GM11168 (cell line): ENCODE measurements around the gene PSMC2.
"Not testable (repeated sequence)": the region's sequence is repeated elsewhere in the genome, so short reads cannot be mapped to it uniquely, and the experiment has no call there.

Source experiments
- in situ Hi-C: fragments of 300-500 bp; cut with MboI; formaldehyde crosslinking; loops from one replicate; pipeline ENCODE4 v1.12.0; 2022; ENCODE audit warnings: low sequenced_read_pairs; ENCODE audit not compliant: unreplicated experiment

PSMC2 gene

DNA sequence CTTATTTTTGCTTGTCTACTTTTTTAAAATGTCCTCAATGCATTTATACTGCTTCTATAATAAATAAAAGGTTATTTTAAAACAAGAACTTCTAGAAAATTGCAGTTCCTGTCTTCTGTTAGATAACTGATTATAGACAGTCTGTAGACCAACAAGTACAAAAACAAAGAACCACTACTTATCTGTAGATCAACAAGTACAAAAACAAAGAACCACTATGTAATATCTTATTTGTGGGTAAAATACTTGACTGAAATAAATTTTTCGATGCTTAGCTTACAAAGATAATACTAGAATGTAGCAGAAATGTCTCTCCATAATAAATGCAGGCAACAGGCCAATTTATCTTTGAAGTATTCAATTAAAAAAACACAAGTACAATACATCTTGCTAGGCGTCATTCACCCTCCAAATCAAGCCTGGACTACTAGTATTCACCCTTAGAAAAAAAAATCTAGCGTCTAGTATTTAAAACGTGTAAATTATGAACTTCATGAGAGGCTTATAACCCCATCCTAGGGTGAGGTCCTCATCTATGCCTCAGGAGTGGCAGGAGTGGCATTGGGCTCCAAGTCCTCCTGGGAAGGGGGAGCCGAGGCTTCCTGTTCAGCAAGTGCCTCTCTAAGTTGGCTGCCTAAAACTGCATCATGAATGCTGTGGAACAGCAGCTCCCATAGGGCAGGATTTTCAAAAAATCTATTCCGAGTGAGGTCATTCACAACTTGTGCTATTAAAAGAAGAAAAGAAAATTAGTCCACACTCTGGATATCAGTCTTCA, 26.6 kb downstream of the PSMC2 start:
- in situ Hi-C loops: no loop called here

- in situ Hi-C loops: no loop called here
Observed at GRCh38 chr7:103379270-103379975, 32.0 kb downstream of the PSMC2 start.

DNA sequence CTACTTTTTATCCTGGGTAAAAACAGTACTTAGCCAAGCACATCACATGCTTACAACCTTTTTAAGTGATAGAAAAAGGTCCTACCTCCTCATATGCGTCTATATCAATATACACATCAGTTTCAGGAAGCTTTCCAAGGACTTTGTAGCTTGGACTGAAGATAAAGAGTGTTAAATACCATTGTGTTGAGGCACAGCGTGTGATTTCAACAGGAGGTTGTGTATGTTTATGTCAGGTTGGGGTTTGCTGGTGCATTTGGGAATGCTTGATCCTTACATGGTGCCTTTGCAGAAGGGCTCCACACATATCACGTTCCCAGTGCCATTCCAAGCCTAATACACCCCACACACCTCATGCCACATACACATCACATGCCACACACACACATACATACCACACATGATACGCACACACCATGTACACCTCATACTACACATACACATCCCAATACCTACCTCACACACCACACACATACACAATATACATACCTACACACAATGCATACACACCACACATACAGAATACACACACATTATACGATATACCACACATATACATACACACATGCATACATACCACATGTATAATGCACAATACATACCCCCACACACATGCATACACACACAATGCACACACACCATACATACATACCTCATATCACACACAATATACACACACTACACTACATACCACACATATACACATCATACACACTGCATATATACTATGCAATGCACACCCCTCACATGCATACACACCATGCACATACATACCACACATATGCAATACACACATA, 33.1 kb downstream of the PSMC2 start:
- in situ Hi-C loops: no loop called here

DNA sequence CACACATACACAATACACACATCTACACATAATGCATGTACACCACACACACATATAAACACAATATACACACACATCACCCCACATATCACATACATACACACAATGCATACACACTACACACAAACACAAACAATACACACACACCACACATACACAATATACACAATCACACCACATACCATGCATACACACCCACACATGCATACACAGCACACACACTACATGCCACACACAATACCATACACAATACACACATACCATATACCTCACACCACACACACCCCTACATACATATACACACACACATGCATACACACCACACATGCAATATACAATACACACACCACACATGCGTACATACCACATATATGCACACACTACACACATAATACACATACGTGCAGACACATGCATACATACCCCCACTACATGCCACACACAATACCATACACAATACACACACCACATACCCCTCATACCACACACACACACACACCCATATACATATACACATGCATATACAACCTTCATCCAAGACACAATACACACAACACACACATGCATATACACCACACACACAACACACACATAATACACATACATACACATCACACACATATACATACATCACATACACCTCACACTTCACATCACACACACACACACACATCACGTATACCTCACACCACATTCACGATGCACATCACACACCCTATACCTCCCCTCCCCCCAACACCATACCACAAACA, 34.0 kb downstream of the PSMC2 start:
- in situ Hi-C loops: no loop called here

DNA sequence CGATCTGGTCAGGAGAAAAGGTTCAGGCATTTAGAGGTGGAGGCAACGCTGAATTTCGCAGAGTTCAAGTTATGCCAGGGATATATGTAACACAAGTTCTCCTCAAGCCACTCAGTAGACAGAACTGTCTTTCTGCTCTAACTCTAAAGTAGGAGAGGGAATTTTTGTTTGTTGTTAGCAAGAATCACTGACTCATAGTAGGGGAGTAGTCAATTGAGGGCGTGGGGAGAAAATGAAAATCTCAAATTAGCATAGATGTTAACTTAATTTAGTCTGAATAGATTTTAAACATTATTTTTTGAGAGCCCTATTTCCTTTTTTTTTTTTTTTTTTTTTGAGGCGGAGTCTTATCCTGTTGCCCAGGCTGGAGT, 34.6 kb downstream of the PSMC2 start:
- in situ Hi-C loops: no loop called here

- in situ Hi-C loops: no loop called here
Observed at GRCh38 chr7:103387242-103387641, 39.8 kb downstream of the PSMC2 start.

- in situ Hi-C loops: no loop called here
Observed at GRCh38 chr7:103388469-103389140, 41.2 kb downstream of the PSMC2 start.

GRCh38 chr7:103389263-103389662, 41.8 kb downstream of the PSMC2 start:
- in situ Hi-C loops: no loop called here

- in situ Hi-C loops: no loop called here
Observed at GRCh38 chr7:103391150-103391549, 43.7 kb downstream of the PSMC2 start.

DNA sequence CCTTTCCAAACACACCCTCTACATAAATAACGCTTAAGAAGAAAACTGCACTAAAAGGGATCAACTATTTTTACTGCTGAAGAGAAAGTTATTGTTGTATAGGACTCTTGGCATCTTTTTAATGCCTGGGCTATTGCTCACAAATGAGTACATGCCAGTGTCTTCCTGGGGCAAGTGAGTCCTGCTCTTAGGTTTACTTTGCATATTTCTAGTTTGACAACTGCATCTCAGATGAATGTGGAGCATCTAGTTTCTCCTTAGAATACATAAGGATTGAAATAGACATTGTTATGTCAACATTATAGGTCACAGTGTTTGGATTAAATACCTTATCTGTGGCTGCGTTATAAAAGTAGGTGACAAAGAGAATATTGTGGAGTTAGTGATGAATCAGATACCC, 44.5 kb downstream of the PSMC2 start:
- in situ Hi-C loops: no loop called here

DNA sequence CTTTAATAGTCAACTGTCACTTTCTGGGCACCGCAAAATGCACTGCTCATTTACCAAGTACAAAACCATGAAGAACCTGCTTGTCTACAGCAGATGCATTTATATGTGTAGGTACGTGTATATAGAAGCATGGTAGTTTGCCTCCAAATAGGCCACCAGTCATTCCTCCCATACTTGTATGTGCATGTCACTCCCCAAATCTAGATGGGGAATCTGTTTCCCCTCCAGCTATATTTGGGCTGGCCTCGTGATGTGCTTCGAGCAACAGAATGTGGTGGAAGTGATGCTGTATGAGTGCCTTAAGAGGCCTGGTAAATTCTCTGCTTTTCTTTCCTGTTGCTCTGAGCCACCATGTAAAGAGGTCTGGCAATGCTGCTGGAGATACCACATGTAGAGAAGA, 47.1 kb downstream of the PSMC2 start:
- in situ Hi-C loops: no loop called here

- in situ Hi-C loops: no loop called here
Observed at GRCh38 chr7:103395071-103395470, 47.6 kb downstream of the PSMC2 start.

GRCh38 chr7:103396471-103396870, 49.0 kb downstream of the PSMC2 start:
- in situ Hi-C loops: no loop called here

- in situ Hi-C loops: no loop called here
Observed at GRCh38 chr7:103398483-103399127, 51.2 kb downstream of the PSMC2 start.

DNA sequence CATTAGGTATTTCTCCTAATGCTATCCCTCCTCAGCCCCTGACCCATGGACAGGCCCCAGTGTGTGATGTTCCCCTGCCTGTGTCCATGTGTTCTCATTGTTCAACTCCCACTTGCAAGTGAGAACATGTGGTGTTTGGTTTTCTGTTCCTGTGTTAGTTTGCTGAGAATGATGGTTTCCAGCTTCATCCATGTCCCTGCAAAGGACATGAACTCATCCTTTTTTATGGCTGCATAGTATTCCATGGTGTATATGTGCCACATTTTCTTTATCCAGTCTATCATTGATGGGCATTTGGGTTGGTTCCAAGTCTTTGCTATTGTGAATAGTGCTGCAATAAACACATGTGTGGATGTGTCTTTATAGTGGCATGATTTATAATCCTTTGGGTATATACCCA, 52.2 kb downstream of the PSMC2 start:
- in situ Hi-C loops: not testable (repeated sequence)

GRCh38 chr7:103405789-103406613, 58.6 kb downstream of the PSMC2 start:
- in situ Hi-C loops: not testable (repeated sequence)

DNA sequence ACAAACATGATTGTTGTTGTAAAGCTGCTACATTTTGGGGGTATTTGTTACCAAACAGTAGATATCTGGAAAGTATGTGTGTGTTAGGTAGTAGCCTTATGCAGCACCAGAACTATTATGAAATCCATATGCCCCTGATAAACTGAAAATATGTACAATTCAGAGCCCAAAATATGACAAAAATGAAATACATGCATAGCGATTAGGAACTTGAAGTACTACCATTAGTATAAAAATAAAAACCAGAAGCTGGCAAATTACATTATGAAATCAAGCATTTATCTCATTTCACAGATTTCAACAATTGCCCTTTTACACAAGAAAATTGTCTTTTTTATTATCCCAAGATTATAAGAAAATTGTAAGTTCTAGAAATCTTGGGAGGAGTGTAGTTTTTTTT, 64.7 kb downstream of the PSMC2 start:
- in situ Hi-C loops: no loop called here

DNA sequence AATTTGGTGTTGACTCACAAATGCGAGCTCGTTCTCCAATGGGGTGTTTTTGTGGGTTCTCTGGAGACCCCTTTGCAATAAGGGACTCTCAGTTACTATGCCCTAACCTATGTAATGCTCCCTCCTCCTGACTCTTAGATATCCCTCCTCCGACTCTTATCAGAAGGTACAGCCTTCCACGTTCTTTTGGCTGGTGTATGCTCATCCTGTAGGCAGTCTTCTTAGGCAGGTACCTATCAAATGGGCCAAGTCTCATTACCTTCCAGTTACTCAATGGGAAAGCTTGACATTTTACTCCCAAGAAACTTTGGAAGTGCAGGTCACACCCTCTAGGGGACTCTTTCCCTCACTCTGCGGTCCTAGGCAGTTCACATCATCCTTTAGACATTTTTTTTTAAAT, 66.0 kb downstream of the PSMC2 start:
- in situ Hi-C loops: no loop called here

DNA sequence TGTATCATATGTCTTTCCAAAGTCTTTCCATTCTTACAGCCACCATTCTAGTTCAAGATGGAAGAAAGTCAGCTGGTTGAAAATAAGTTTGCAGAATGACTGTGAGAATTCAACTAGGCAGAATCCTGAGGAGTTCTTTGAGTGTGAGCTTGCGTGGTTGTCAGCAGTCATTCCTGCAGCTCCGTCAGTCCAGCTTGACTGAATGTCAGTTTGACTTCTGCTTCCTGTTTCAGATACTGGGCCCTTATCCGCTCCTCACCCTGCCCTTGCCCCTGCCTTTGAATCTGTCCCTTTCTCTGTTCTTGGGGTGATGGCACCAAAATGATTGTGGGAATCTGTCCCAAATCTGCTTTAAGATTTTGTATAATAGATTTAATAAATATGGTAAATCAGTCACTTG, 70.8 kb downstream of the PSMC2 start:
- in situ Hi-C loops: no loop called here
